H9 (cell line): ENCODE measurements around the gene RIIAD1. TPM values are rescaled to one million over a fixed set of nuclear protein-coding genes. Genes with fewer than 3 reads are reported as not detected.
"Not testable (repeated sequence)": the region's sequence is repeated elsewhere in the genome, so short reads cannot be mapped to it uniquely, and the experiment has no call there.

ENCODE experiments used
- DNase-seq: peaks from one replicate; pipeline ENCODE4 v3.0.0-alpha.2; 2017
- H2AFZ ChIP-seq: one replicate; pipeline ENCODE4 v1.6.1; 2013; ENCODE audit warnings: mild to moderate bottlenecking, low read length, control low read depth, moderate library complexity
- H2AK5ac ChIP-seq: 2 replicates; pipeline ENCODE4 v1.6.1; 2013; ENCODE audit warnings: low read length, control low read depth, mixed read lengths; ENCODE audit not compliant: insufficient read length
- H2BK120ac ChIP-seq: one replicate; pipeline ENCODE4 v1.6.1; 2013; ENCODE audit warnings: low read depth, mild to moderate bottlenecking, low read length, control low read depth, inconsistent platforms; ENCODE audit not compliant: poor library complexity, severe bottlenecking
- H2BK12ac ChIP-seq: 2 replicates; pipeline ENCODE4 v1.6.1; 2013; ENCODE audit warnings: low read length, control low read depth, mixed read lengths, low read depth; ENCODE audit not compliant: insufficient read length
- H2BK15ac ChIP-seq: 2 replicates; pipeline ENCODE4 v1.6.1; 2013; ENCODE audit warnings: low read depth, low read length, control low read depth
- H2BK20ac ChIP-seq: one replicate; pipeline ENCODE4 v1.6.1; 2013; ENCODE audit warnings: low read depth, mild to moderate bottlenecking, low read length, control low read depth, inconsistent platforms; ENCODE audit not compliant: poor library complexity, severe bottlenecking
- H2BK5ac ChIP-seq: 2 replicates; pipeline ENCODE4 v1.6.1; 2013; ENCODE audit warnings: low read length, control low read depth, mixed read lengths; ENCODE audit not compliant: insufficient read length
- H3K14ac ChIP-seq: 2 replicates; pipeline ENCODE4 v1.6.1; 2013; ENCODE audit warnings: low read length, control low read depth; ENCODE audit not compliant: insufficient read depth
- H3K18ac ChIP-seq: 2 replicates; pipeline ENCODE4 v1.6.1; 2013; ENCODE audit warnings: low read depth, mild to moderate bottlenecking, mixed read lengths, low read length, control low read depth; ENCODE audit not compliant: insufficient read length
- H3K23ac ChIP-seq: 2 replicates; pipeline ENCODE4 v1.6.1; 2013; ENCODE audit warnings: low read length, control low read depth, mixed read lengths, low read depth; ENCODE audit not compliant: insufficient read length
- H3K23me2 ChIP-seq: 2 replicates; pipeline ENCODE4 v1.6.1; 2013; ENCODE audit warnings: low read depth, mild to moderate bottlenecking, mixed read lengths, low read length, control low read depth; ENCODE audit not compliant: insufficient read length, poor library complexity, severe bottlenecking
- H3K27ac ChIP-seq: 2 replicates; pipeline ENCODE4 v1.5.1; 2013; ENCODE audit warnings: low read length, control low read depth, mixed read lengths, low read depth; ENCODE audit not compliant: insufficient read length
- H3K27me3 ChIP-seq: 2 replicates; pipeline ENCODE4 v1.6.1; 2013; ENCODE audit warnings: low read length, control low read depth, inconsistent platforms; ENCODE audit not compliant: insufficient read depth
- H3K4ac ChIP-seq: 2 replicates; pipeline ENCODE4 v1.6.1; 2013; ENCODE audit warnings: low read depth, mild to moderate bottlenecking, control low read depth, inconsistent platforms, low read length, moderate library complexity
- H3K4me1 ChIP-seq: 2 replicates; pipeline ENCODE4 v1.6.1; 2013; ENCODE audit warnings: low read length, control low read depth, inconsistent platforms; ENCODE audit not compliant: insufficient read depth
- H3K4me2 ChIP-seq: 2 replicates; pipeline ENCODE4 v1.6.1; 2013; ENCODE audit warnings: low read length, control low read depth, mixed read lengths; ENCODE audit not compliant: insufficient read length, insufficient read depth
- H3K56ac ChIP-seq: 2 replicates; pipeline ENCODE4 v1.6.1; 2013; ENCODE audit warnings: low read depth, mild to moderate bottlenecking, mixed read lengths, low read length, control low read depth; ENCODE audit not compliant: insufficient read length
- H3K79me1 ChIP-seq: 2 replicates; pipeline ENCODE4 v1.6.1; 2013; ENCODE audit warnings: low read depth, mild to moderate bottlenecking, moderate library complexity, low read length, control low read depth, inconsistent platforms; ENCODE audit not compliant: insufficient read depth, poor library complexity, severe bottlenecking
- H3K79me2 ChIP-seq: 2 replicates; pipeline ENCODE4 v1.6.1; 2013; ENCODE audit warnings: low read length, control low read depth, inconsistent platforms; ENCODE audit not compliant: insufficient read depth
- H3K9ac ChIP-seq: 2 replicates; pipeline ENCODE4 v1.6.1; 2013; ENCODE audit warnings: low read length, control low read depth, mixed read lengths; ENCODE audit not compliant: insufficient read length; ENCODE audit errors: extremely low read depth
- H3K9me3 ChIP-seq: one replicate; pipeline ENCODE4 v1.6.1; 2013; ENCODE audit warnings: low read depth, low read length, inconsistent platforms; ENCODE audit not compliant: control insufficient read depth
- H3T11ph ChIP-seq: one replicate; pipeline ENCODE4 v1.6.1; 2013; ENCODE audit warnings: mild to moderate bottlenecking, low read length, control low read depth, inconsistent platforms
- H4K20me1 ChIP-seq: one replicate; pipeline ENCODE4 v1.6.1; 2013; ENCODE audit not compliant: control insufficient read depth, insufficient read length, insufficient read depth
- H4K5ac ChIP-seq: 2 replicates; pipeline ENCODE4 v1.6.1; 2013; ENCODE audit warnings: low read depth, mild to moderate bottlenecking, mixed read lengths, low read length, control low read depth; ENCODE audit not compliant: insufficient read length
- H4K8ac ChIP-seq: replicated peaks from 2 replicates; pipeline ENCODE4 v1.6.1; 2013; ENCODE audit warnings: low read length, control low read depth, mixed read lengths, low read depth; ENCODE audit not compliant: insufficient read length
- H4K91ac ChIP-seq: 2 replicates; pipeline ENCODE4 v1.6.1; 2013; ENCODE audit warnings: low read depth, mild to moderate bottlenecking, moderate library complexity, mixed read lengths, low read length, control low read depth; ENCODE audit not compliant: insufficient read length
- H3K27ac Mint-ChIP-seq, 3 experiments: 2 replicates in 2 of 3; 3 replicates in 1 of 3; pipeline ENCODE4 v1.8.0; 2020 to 2021; ENCODE audit warnings: mixed read lengths in 3 of 3, mild to moderate bottlenecking in 1 of 3, moderate library complexity in 1 of 3
- H3K27me3 Mint-ChIP-seq: 2 replicates; pipeline ENCODE4 v1.8.0; 2021; ENCODE audit warnings: low read depth, mild to moderate bottlenecking, moderate library complexity, mixed read lengths
- H3K36me3 Mint-ChIP-seq, 3 experiments: 2 replicates in 2 of 3; 3 replicates in 1 of 3; pipeline ENCODE4 v1.8.0; 2020 to 2021; ENCODE audit warnings: low read depth in 3 of 3, mixed read lengths in 3 of 3; ENCODE audit not compliant: insufficient read depth in 1 of 3
- H3K4me1 Mint-ChIP-seq, 2 experiments: 2 replicates each; pipeline ENCODE4 v1.8.0; 2020; ENCODE audit warnings: mixed read lengths in 2 of 2
- H3K4me3 Mint-ChIP-seq, 2 experiments: 2 replicates in 1 of 2; 3 replicates in 1 of 2; pipeline ENCODE4 v1.8.0; 2020 to 2021; ENCODE audit warnings: mild to moderate bottlenecking in 2 of 2, mixed read lengths in 2 of 2, moderate library complexity in 1 of 2
- H3K9me3 Mint-ChIP-seq, 2 experiments: 2 replicates in 1 of 2; 3 replicates in 1 of 2; pipeline ENCODE4 v1.8.0; 2020; ENCODE audit warnings: mild to moderate bottlenecking in 2 of 2, mixed read lengths in 2 of 2, moderate library complexity in 1 of 2
- WGBS: extraction: QIAGEN DNeasy Blood & Tissue Kit; methylation state at CpG from one replicate; pipeline ENCODE4 v1.1.7; 2013; ENCODE audit warnings: missing lambda C conversion rate, low lambda C conversion rate, mixed read lengths; ENCODE audit not compliant: insufficient read length; ENCODE audit errors: extremely low coverage; 5-methylcytosine and 5-hydroxymethylcytosine counted together
- total RNA-seq: library from RNA; stranded (reverse); gene quantifications from 2 replicates; pipeline ENCODE4 v1.2.1, GENCODE V29; 2021
- TF ChIP-seq, protein P1 (sequence below): fragments of 200-600 bp; sonication (generic); conservative IDR thresholded peaks from 3 replicates; pipeline ENCODE4 v1.8.0; 2021; ENCODE audit warnings: antibody characterized with exemption, mild to moderate bottlenecking

RIIAD1 gene
- total RNA-seq, 1 experiment from 2014 or later: 1.4 TPM

DNA sequence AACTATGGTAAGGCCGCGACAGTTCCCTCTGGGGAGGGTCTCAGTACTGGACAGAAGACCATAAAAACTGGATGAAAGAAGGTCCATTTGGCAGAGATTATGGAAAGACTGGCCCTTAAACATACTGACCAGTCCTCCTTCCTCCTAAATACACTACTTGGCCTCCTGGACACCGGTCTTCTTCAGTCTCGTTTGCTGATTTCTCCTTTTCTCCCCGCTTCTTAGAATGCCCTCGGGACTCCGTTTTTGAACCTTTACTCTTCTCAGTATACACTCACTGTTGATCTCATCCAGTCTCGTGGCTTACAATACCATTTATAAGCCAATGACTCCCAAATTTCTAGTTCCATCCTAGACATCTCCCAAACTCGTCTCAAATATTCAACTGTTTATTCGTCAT lies 42.7 kb downstream of the RIIAD1 start:
- H3K27ac ChIP-seq: no peak overlapping the region
- peak overlapping the region; percentile 77 to 95 for H3K4me3 Mint-ChIP-seq
- H3K9ac ChIP-seq: peak overlapping the region; percentile 89
- no peak overlapping the region for H2AK5ac ChIP-seq
- H3K27me3 Mint-ChIP-seq: no peaks in the 10 kb centered on the region; the same call in 1 of the 2 replicates
- H3K9me3 Mint-ChIP-seq: no peaks in the 10 kb centered on the region
- no peaks in the 10 kb centered on the region for H3K79me2 ChIP-seq
- peak overlapping the region in 2 of 3 experiments; percentile 90; a peak in 5 of 7 replicates for H3K27ac Mint-ChIP-seq
- H3K9me3 ChIP-seq: no peaks in the 10 kb centered on the region
- H3K23ac ChIP-seq: no peak overlapping the region
- WGBS: 100% methylated on average over 2 of the region's 10 CpGs
- no peaks in the 10 kb centered on the region for H3K79me1 ChIP-seq
- no peak overlapping the region for H2BK15ac ChIP-seq
- H3K4me2 ChIP-seq: peak overlapping the region; percentile 77
- H4K20me1 ChIP-seq: no peaks in the 10 kb centered on the region
- H2BK12ac ChIP-seq: no peak overlapping the region
- H4K5ac ChIP-seq: no peak overlapping the region
- H3K36me3 Mint-ChIP-seq: peaks cover 22 to 33% (median 32%) of the 10 kb centered on the region in 3 experiments; a peak in 6 of 7 replicates
- H3K56ac ChIP-seq: no peak overlapping the region
- no peak overlapping the region for H4K8ac ChIP-seq
- no peak overlapping the region for H3T11ph ChIP-seq
- no peak overlapping the region for H2BK120ac ChIP-seq
- no peak overlapping the region for H3K14ac ChIP-seq
- no peak overlapping the region for H4K91ac ChIP-seq
- no peak overlapping the region for H2BK20ac ChIP-seq
- no peak overlapping the region for H2BK5ac ChIP-seq
- no peak for DNase-seq
- H3K4me1 Mint-ChIP-seq: peaks cover 9 to 12% of the 10 kb centered on the region in 2 experiments
- no peak overlapping the region for H3K4ac ChIP-seq
- H2AFZ ChIP-seq: no peak overlapping the region
- H3K23me2 ChIP-seq: peaks cover 9% of the 10 kb centered on the region
- no peaks in the 10 kb centered on the region for H3K27me3 ChIP-seq
- no peak overlapping the region for H3K18ac ChIP-seq
- no peaks in the 10 kb centered on the region; the same call in none of the 2 replicates for H3K4me1 ChIP-seq
- TF ChIP-seq, protein P1, sequence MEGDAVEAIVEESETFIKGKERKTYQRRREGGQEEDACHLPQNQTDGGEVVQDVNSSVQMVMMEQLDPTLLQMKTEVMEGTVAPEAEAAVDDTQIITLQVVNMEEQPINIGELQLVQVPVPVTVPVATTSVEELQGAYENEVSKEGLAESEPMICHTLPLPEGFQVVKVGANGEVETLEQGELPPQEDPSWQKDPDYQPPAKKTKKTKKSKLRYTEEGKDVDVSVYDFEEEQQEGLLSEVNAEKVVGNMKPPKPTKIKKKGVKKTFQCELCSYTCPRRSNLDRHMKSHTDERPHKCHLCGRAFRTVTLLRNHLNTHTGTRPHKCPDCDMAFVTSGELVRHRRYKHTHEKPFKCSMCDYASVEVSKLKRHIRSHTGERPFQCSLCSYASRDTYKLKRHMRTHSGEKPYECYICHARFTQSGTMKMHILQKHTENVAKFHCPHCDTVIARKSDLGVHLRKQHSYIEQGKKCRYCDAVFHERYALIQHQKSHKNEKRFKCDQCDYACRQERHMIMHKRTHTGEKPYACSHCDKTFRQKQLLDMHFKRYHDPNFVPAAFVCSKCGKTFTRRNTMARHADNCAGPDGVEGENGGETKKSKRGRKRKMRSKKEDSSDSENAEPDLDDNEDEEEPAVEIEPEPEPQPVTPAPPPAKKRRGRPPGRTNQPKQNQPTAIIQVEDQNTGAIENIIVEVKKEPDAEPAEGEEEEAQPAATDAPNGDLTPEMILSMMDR: no peak

DNA sequence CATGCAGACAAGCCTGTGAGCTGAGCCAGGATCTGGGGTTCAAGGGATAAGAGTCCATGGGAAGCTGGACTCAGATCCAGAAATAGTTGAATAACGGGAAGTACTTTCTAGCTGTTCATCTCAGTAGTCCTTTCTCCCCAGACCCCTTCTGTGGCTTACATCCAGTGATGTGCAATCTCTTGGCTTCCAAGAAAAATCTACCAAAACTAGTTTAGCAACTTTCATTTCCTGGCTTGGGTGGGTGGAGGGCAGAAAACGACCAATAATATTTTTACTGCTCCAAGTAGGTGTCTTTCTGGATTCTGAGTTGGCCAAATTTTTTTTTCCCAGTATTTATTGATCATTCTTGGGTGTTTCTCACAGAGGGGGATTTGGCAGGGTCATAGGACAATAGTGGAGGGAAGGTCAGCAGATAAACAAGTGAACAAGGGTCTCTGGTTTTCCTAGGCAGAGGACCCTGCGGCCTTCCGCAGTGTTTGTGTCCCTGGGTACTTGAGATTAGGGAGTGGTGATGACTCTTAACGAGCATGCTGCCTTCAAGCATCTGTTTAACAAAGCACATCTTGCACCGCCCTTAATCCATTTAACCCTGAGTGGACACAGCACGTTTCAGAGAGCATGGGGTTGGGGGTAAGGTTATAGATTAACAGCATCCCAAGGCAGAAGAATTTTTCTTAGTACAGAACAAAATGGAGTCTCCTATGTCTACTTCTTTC lies 47.2 kb downstream of the RIIAD1 start:
- not testable (repeated sequence) for H3K23me2 ChIP-seq, H2BK5ac ChIP-seq, H4K20me1 ChIP-seq, H4K5ac ChIP-seq, H3K56ac ChIP-seq, H3K9me3 ChIP-seq, H3K14ac ChIP-seq, H2BK15ac ChIP-seq, H4K91ac ChIP-seq, H3K4me1 ChIP-seq, H4K8ac ChIP-seq, H3K4me1 Mint-ChIP-seq, H3K9me3 Mint-ChIP-seq, H3K9ac ChIP-seq, H2BK120ac ChIP-seq, H3T11ph ChIP-seq, H2BK20ac ChIP-seq, H2BK12ac ChIP-seq, DNase-seq, H3K79me2 ChIP-seq, H2AFZ ChIP-seq, H3K27me3 Mint-ChIP-seq, H3K18ac ChIP-seq, H3K4me3 Mint-ChIP-seq, H3K4ac ChIP-seq, H3K4me2 ChIP-seq, H3K79me1 ChIP-seq, H3K23ac ChIP-seq, H3K36me3 Mint-ChIP-seq, H3K27me3 ChIP-seq, H3K27ac ChIP-seq, H3K27ac Mint-ChIP-seq, H2AK5ac ChIP-seq
- no CpG with 5 or more reads among the region's 7 CpGs for WGBS
